ENCODE measurements around the gene RAD50.
A peak's percentile ranks its signal among the peaks of the same experiment; 100 is the strongest.

The RAD50 gene

GRCh38 chr5:132665574-132666080, 108.8 kb downstream of the RAD50 start:
- Mint-ChIP-seq H3K36me3 (no peaks in the 10 kb centered on the region), H3K4me1 (peaks cover 41% of the 10 kb centered on the region in 2 donors), H3K27me3 (peaks cover 5 to 14% of the 10 kb centered on the region in 2 donors), H3K4me3 (no peak overlapping the region), H3K27ac (peak overlapping the region; percentile 26), H3K9me3 (peaks cover 0 to 1% of the 10 kb centered on the region in 2 donors)
- DNase-seq (no peak), ATAC-seq (replicated peaks) (no peak)

- Mint-ChIP-seq H3K36me3 (no peaks in the 10 kb centered on the region), H3K9me3 (peaks cover 0 to 3% of the 10 kb centered on the region in 2 donors), H3K4me3 (no peak overlapping the region), H3K27ac (no peak overlapping the region), H3K27me3 (peaks cover 5 to 14% of the 10 kb centered on the region in 2 donors), H3K4me1 (peaks cover 32 to 34% of the 10 kb centered on the region in 2 donors)
- ATAC-seq (replicated peaks): no peak
- no peak for DNase-seq
Measured at GRCh38 chr5:132666310-132667123, 109.7 kb downstream of the RAD50 start.

- no peaks in the 10 kb centered on the region for H3K36me3 Mint-ChIP-seq
- peaks cover 5 to 14% of the 10 kb centered on the region in 2 donors for H3K27me3 Mint-ChIP-seq
- H3K4me1 Mint-ChIP-seq: peaks cover 24 to 27% of the 10 kb centered on the region in 2 donors
- no peak overlapping the region for H3K4me3 Mint-ChIP-seq
- DNase-seq: no peak
- H3K27ac Mint-ChIP-seq: no peak overlapping the region
- peaks cover 0 to 3% of the 10 kb centered on the region in 2 donors for H3K9me3 Mint-ChIP-seq
- ATAC-seq (replicated peaks): no peak
Measured at GRCh38 chr5:132667309-132667708, 110.5 kb downstream of the RAD50 start.

GRCh38 chr5:132667761-132668705, 111.3 kb downstream of the RAD50 start:
- Mint-ChIP-seq H3K4me1 (peaks cover 17 to 20% of the 10 kb centered on the region in 2 donors), H3K9me3 (peaks cover 0 to 3% of the 10 kb centered on the region in 2 donors), H3K27me3 (peaks cover 5 to 14% of the 10 kb centered on the region in 2 donors), H3K4me3 (no peak overlapping the region), H3K27ac (no peak overlapping the region), H3K36me3 (no peaks in the 10 kb centered on the region)
- ATAC-seq (replicated peaks) (no peak), DNase-seq (no peak)

GRCh38 chr5:132668706-132669454, 112.1 kb downstream of the RAD50 start:
- no peak for ATAC-seq (replicated peaks)
- H3K36me3 Mint-ChIP-seq: no peaks in the 10 kb centered on the region
- peaks cover 5 to 14% of the 10 kb centered on the region in 2 donors for H3K27me3 Mint-ChIP-seq
- DNase-seq: no peak
- no peak overlapping the region for H3K4me3 Mint-ChIP-seq
- H3K4me1 Mint-ChIP-seq: peaks cover 8 to 13% of the 10 kb centered on the region in 2 donors
- peaks cover 0 to 3% of the 10 kb centered on the region in 2 donors for H3K9me3 Mint-ChIP-seq
- H3K27ac Mint-ChIP-seq: peak overlapping the region; percentile 31

- H3K27me3 Mint-ChIP-seq: peaks cover 5 to 14% of the 10 kb centered on the region in 2 donors
- H3K27ac Mint-ChIP-seq: no peak overlapping the region
- DNase-seq (no peak), ATAC-seq (replicated peaks) (no peak)
- H3K36me3 Mint-ChIP-seq: no peaks in the 10 kb centered on the region
- peaks cover 0 to 3% of the 10 kb centered on the region in 2 donors for H3K9me3 Mint-ChIP-seq
- H3K4me3 Mint-ChIP-seq: no peak overlapping the region
- peaks cover 3 to 8% of the 10 kb centered on the region in 2 donors for H3K4me1 Mint-ChIP-seq
Measured at GRCh38 chr5:132669455-132669820, 112.7 kb downstream of the RAD50 start.

GRCh38 chr5:132669966-132670882, 113.4 kb downstream of the RAD50 start:
- H3K4me3 Mint-ChIP-seq: no peak overlapping the region
- peaks cover 6 to 10% of the 10 kb centered on the region in 2 donors for H3K4me1 Mint-ChIP-seq
- H3K36me3 Mint-ChIP-seq: no peaks in the 10 kb centered on the region
- ATAC-seq (replicated peaks) (no peak), DNase-seq (no peak)
- H3K27me3 Mint-ChIP-seq: peaks cover 5 to 14% of the 10 kb centered on the region in 2 donors
- H3K9me3 Mint-ChIP-seq: peaks cover 0 to 3% of the 10 kb centered on the region in 2 donors
- H3K27ac Mint-ChIP-seq: no peak overlapping the region

GRCh38 chr5:132671000-132671399, 114.2 kb downstream of the RAD50 start:
- peaks cover 0 to 14% of the 10 kb centered on the region in 2 donors for H3K27me3 Mint-ChIP-seq
- DNase-seq (no peak), ATAC-seq (replicated peaks) (no peak)
- peaks cover 6 to 14% of the 10 kb centered on the region in 2 donors for H3K4me1 Mint-ChIP-seq
- H3K36me3 Mint-ChIP-seq: no peaks in the 10 kb centered on the region
- peaks cover 0 to 3% of the 10 kb centered on the region in 2 donors for H3K9me3 Mint-ChIP-seq
- H3K27ac Mint-ChIP-seq: no peak overlapping the region
- H3K4me3 Mint-ChIP-seq: no peak overlapping the region

GRCh38 chr5:132673488-132673887, 116.7 kb downstream of the RAD50 start:
- DNase-seq (no peak), ATAC-seq (replicated peaks) (no peak)
- no peaks in the 10 kb centered on the region for H3K36me3 Mint-ChIP-seq
- peaks cover 6 to 20% of the 10 kb centered on the region in 2 donors for H3K4me1 Mint-ChIP-seq
- peaks cover 0 to 14% of the 10 kb centered on the region in 2 donors for H3K27me3 Mint-ChIP-seq
- no peak overlapping the region for H3K4me3 Mint-ChIP-seq
- H3K27ac Mint-ChIP-seq: no peak overlapping the region
- peaks cover 0 to 3% of the 10 kb centered on the region in 2 donors for H3K9me3 Mint-ChIP-seq

GRCh38 chr5:132673939-132674630, 117.3 kb downstream of the RAD50 start, which contains the start of gene IL4:
TSS of gene IL4 (plus strand) at chr5:132673989. CDS start at chr5:132674051, 62 bp downstream.
- peaks cover 0 to 3% of the 10 kb centered on the region in 2 donors for H3K9me3 Mint-ChIP-seq
- H3K27me3 Mint-ChIP-seq: peaks cover 0 to 14% of the 10 kb centered on the region in 2 donors
- no peaks in the 10 kb centered on the region for H3K36me3 Mint-ChIP-seq
- H3K27ac Mint-ChIP-seq: no peak within 1 kb of the TSS
- ATAC-seq (replicated peaks) (no peak), DNase-seq (no peak)
- no peak within 1 kb of the TSS for H3K4me3 Mint-ChIP-seq
- H3K4me1 Mint-ChIP-seq: peaks cover 6 to 20% of the 10 kb centered on the region in 2 donors

- Mint-ChIP-seq H3K27ac (no peak overlapping the region), H3K9me3 (peaks cover 0 to 3% of the 10 kb centered on the region in 2 donors), H3K27me3 (peaks cover 0 to 10% of the 10 kb centered on the region in 2 donors), H3K36me3 (no peaks in the 10 kb centered on the region), H3K4me1 (peaks cover 6 to 21% of the 10 kb centered on the region in 2 donors), H3K4me3 (no peak overlapping the region)
- no peak for DNase-seq
- peak; percentile 89 to 92 for ATAC-seq (replicated peaks)
Measured at GRCh38 chr5:132674671-132675506, 118.1 kb downstream of the RAD50 start.

Measured in stimulated activated naive B cell treated with anti-CD40 and anti-IgM and Interleukin-4, amounts not matched to agents 10 μg/mL and 1 μg/mL and 100 μg/mL, for 72 hours (primary cell).